Measurements from ENCODE around the gene SLC43A2. TPM values are rescaled to one million over a fixed set of nuclear protein-coding genes. Genes with fewer than 3 reads are reported as not detected.

Gene SLC43A2
- polyA plus RNA-seq, 1 donor (not counting 4 experiments of a cell fraction or from before 2014, with no cell fraction given), result 12.7 TPM

- H3K27me3 ChIP-seq (ENCODE audit: control insufficient read depth, extremely low read depth, insufficient read depth, low read length), result no peaks in the 10 kb centered on the region
- H3K4me1 ChIP-seq (ENCODE audit: control insufficient read depth, extremely low read depth, insufficient read depth, low read length), result peaks cover 4% of the 10 kb centered on the region
- FAIRE-seq (no peak), DNase-seq (ENCODE audit: low read depth, low spot score) (no peak)
- H2AFZ ChIP-seq (ENCODE audit: control insufficient read depth, low read length), result no peak overlapping the region
- H3K79me2 ChIP-seq (ENCODE audit: control insufficient read depth, insufficient read depth, low read length), result peaks cover 8% of the 10 kb centered on the region
- no peaks in the 10 kb centered on the region for H3K9me1 ChIP-seq (ENCODE audit: control insufficient read depth, extremely low read depth, insufficient read depth, low read length)
- H4K20me1 ChIP-seq (ENCODE audit: control insufficient read depth, extremely low read depth, insufficient read depth, low read length), result peaks cover 2% of the 10 kb centered on the region
- no peak overlapping the region for H3K27ac ChIP-seq (ENCODE audit: control insufficient read depth, insufficient read depth, low read length)
- H3K4me2 ChIP-seq (ENCODE audit: control insufficient read depth, extremely low read depth, insufficient read depth, low read depth, low read length), result no peak overlapping the region
- dilution Hi-C loops (cut with MboI; ENCODE audit: extremely low pct_ligation_motif_present, low sequenced_read_pairs), result no loop called here
- H3K9me3 ChIP-seq (ENCODE audit: control insufficient read depth, low read depth, low read length), result no peaks in the 10 kb centered on the region
- H3K9ac ChIP-seq (ENCODE audit: control insufficient read depth, extremely low read depth, insufficient read depth, low read length), result no peak overlapping the region
- no peak for TF ChIP-seq CTCF (optimal IDR thresholded peaks at IDR 0.05 in 1 of 3, IDR thresholded peaks at IDR 0.05 in 1 of 3, conservative IDR thresholded peaks at IDR 0.05 in 1 of 3; ENCODE audit: extremely low read depth in 1 of 3, insufficient read depth in 2 of 3, low read length in 3 of 3)
- no peak for TF ChIP-seq EZH2 (IDR thresholded peaks at IDR 0.05; ENCODE audit: low read length)
- H3K36me3 ChIP-seq (ENCODE audit: control insufficient read depth in 2 of 2, extremely low read depth in 1 of 2, insufficient read depth in 2 of 2, low read length in 2 of 2), result peaks cover 19 to 21% of the 10 kb centered on the region in 2 experiments
- no peak overlapping the region for H3K4me3 ChIP-seq (ENCODE audit: control insufficient read depth in 2 of 3, extremely low read depth in 1 of 3, insufficient read depth in 2 of 3, low read depth in 1 of 3, low read length in 3 of 3)
Observed at GRCh38 chr17:1522626-1523025, 106.0 kb downstream of the SLC43A2 start.

- DNase-seq (ENCODE audit: low read depth, low spot score) (no peak), FAIRE-seq (no peak)
- TF ChIP-seq EZH2 (IDR thresholded peaks at IDR 0.05; ENCODE audit: low read length) (no peak), CTCF (optimal IDR thresholded peaks at IDR 0.05 in 1 of 3, IDR thresholded peaks at IDR 0.05 in 1 of 3, conservative IDR thresholded peaks at IDR 0.05 in 1 of 3; ENCODE audit: extremely low read depth in 1 of 3, insufficient read depth in 2 of 3, low read length in 3 of 3) (no peak)
- H3K4me2 ChIP-seq (ENCODE audit: control insufficient read depth, extremely low read depth, insufficient read depth, low read depth, low read length), result no peak overlapping the region
- H3K4me3 ChIP-seq (ENCODE audit: control insufficient read depth in 2 of 3, extremely low read depth in 1 of 3, insufficient read depth in 2 of 3, low read depth in 1 of 3, low read length in 3 of 3), result no peak overlapping the region
- H3K9me3 ChIP-seq (ENCODE audit: control insufficient read depth, low read depth, low read length), result no peaks in the 10 kb centered on the region
- H2AFZ ChIP-seq (ENCODE audit: control insufficient read depth, low read length), result no peak overlapping the region
- H3K4me1 ChIP-seq (ENCODE audit: control insufficient read depth, extremely low read depth, insufficient read depth, low read length), result peaks cover 6% of the 10 kb centered on the region
- H3K27ac ChIP-seq (ENCODE audit: control insufficient read depth, insufficient read depth, low read length), result no peak overlapping the region
- H3K27me3 ChIP-seq (ENCODE audit: control insufficient read depth, extremely low read depth, insufficient read depth, low read length), result no peaks in the 10 kb centered on the region
- H3K9ac ChIP-seq (ENCODE audit: control insufficient read depth, extremely low read depth, insufficient read depth, low read length), result no peak overlapping the region
- no peaks in the 10 kb centered on the region for H3K9me1 ChIP-seq (ENCODE audit: control insufficient read depth, extremely low read depth, insufficient read depth, low read length)
- peaks cover 16 to 19% of the 10 kb centered on the region in 2 experiments for H3K36me3 ChIP-seq (ENCODE audit: control insufficient read depth in 2 of 2, extremely low read depth in 1 of 2, insufficient read depth in 2 of 2, low read length in 2 of 2)
- dilution Hi-C loops (cut with MboI; ENCODE audit: extremely low pct_ligation_motif_present, low sequenced_read_pairs), result no loop called here
- H3K79me2 ChIP-seq (ENCODE audit: control insufficient read depth, insufficient read depth, low read length), result peaks cover 13% of the 10 kb centered on the region
- peaks cover 2% of the 10 kb centered on the region for H4K20me1 ChIP-seq (ENCODE audit: control insufficient read depth, extremely low read depth, insufficient read depth, low read length)
Observed at GRCh38 chr17:1521086-1521640, 107.5 kb downstream of the SLC43A2 start.
